Stimulated activated naive CD8-positive, alpha-beta T cell treated with anti-CD3 and anti-CD28 coated beads, Interleukin-15, amount 100 ng/mL, for 72 hours (primary cell): ENCODE measurements around the gene FAM234A.
"Not testable (repeated sequence)": the region's sequence is repeated elsewhere in the genome, so short reads cannot be mapped to it uniquely, and the experiment has no call there.

Experiments used
- ATAC-seq: fragments of 150-1000 bp; cut with Tn5 transposase; 2 replicates; pipeline ENCODE4 v1.10.0; 2021; ENCODE audit warnings: mild to moderate bottlenecking, moderate library complexity
- DNase-seq, 2 donors: peaks; one replicate each; pipeline ENCODE4 v3.0.0; 2021 to 2022
- H3K27ac Mint-ChIP-seq, 2 donors: one replicate each; pipeline ENCODE4 v1.8.0; 2022; ENCODE audit warnings: mild to moderate bottlenecking in 2 of 2, mixed read lengths in 2 of 2, moderate library complexity in 2 of 2
- H3K27me3 Mint-ChIP-seq: one replicate; pipeline ENCODE4 v1.8.0; 2022; ENCODE audit warnings: mixed read lengths
- H3K4me1 Mint-ChIP-seq: one replicate; pipeline ENCODE4 v1.8.0; 2022; ENCODE audit warnings: mild to moderate bottlenecking, mixed read lengths
- H3K4me3 Mint-ChIP-seq, 2 donors: one replicate each; pipeline ENCODE4 v1.8.0; 2022; ENCODE audit warnings: mild to moderate bottlenecking in 2 of 2, mixed read lengths in 2 of 2, moderate library complexity in 1 of 2
- H3K9me3 Mint-ChIP-seq, 2 donors: one replicate each; pipeline ENCODE4 v1.8.0; 2022; ENCODE audit warnings: mixed read lengths in 2 of 2

The FAM234A gene

GRCh38 chr16:234468-235305 lies at the start of gene FAM234A:
Gene FAM234A, plus strand, starts transcription at chr16:234821. Its CDS starts 19,593 bp downstream, at chr16:254414.
- Mint-ChIP-seq H3K4me3 (peak within 1 kb of the TSS; percentile 85 to 96), H3K4me1 (peaks cover 37% of the 10 kb centered on the region), H3K27me3 (no peaks in the 10 kb centered on the region), H3K27ac (peak within 1 kb of the TSS; percentile 95 to 98), H3K9me3 (no peaks in the 10 kb centered on the region)
- peak; percentile 96 to 97 for DNase-seq
- ATAC-seq, result peak; percentile 96

GRCh38 chr16:185213-185612 lies 49.4 kb upstream of the FAM234A start:
- H3K4me1 Mint-ChIP-seq, result peaks cover 10% of the 10 kb centered on the region
- no peak overlapping the region for H3K4me3 Mint-ChIP-seq
- DNase-seq, result no peak
- no peak overlapping the region for H3K27ac Mint-ChIP-seq
- ATAC-seq, result no peak
- H3K27me3 Mint-ChIP-seq, result no peaks in the 10 kb centered on the region
- H3K9me3 Mint-ChIP-seq, result no peaks in the 10 kb centered on the region

GRCh38 chr16:185691-186090 lies 48.9 kb upstream of the FAM234A start:
- Mint-ChIP-seq H3K4me1 (peaks cover 10% of the 10 kb centered on the region), H3K27ac (peak overlapping the region in 1 of 2 donors; percentile 71), H3K9me3 (no peaks in the 10 kb centered on the region), H3K27me3 (no peaks in the 10 kb centered on the region), H3K4me3 (no peak overlapping the region)
- ATAC-seq (no peak), DNase-seq (no peak)

GRCh38 chr16:187330-187729 lies 47.3 kb upstream of the FAM234A start:
- Mint-ChIP-seq H3K27ac (peak overlapping the region in 1 of 2 donors; percentile 71), H3K4me1 (peaks cover 15% of the 10 kb centered on the region), H3K9me3 (no peaks in the 10 kb centered on the region), H3K4me3 (no peak overlapping the region), H3K27me3 (no peaks in the 10 kb centered on the region)
- DNase-seq, result no peak
- ATAC-seq, result no peak

- Mint-ChIP-seq H3K9me3 (no peaks in the 10 kb centered on the region), H3K27ac (no peak overlapping the region), H3K4me3 (no peak overlapping the region), H3K4me1 (peaks cover 15% of the 10 kb centered on the region), H3K27me3 (no peaks in the 10 kb centered on the region)
- ATAC-seq (peak; percentile 76), DNase-seq (no peak)
Observed at GRCh38 chr16:188674-189073, 45.9 kb upstream of the FAM234A start.

GRCh38 chr16:189604-190186 lies 44.9 kb upstream of the FAM234A start:
- no peaks in the 10 kb centered on the region for H3K27me3 Mint-ChIP-seq
- H3K4me3 Mint-ChIP-seq, result no peak overlapping the region
- DNase-seq (no peak), ATAC-seq (no peak)
- H3K9me3 Mint-ChIP-seq, result no peaks in the 10 kb centered on the region
- no peak overlapping the region for H3K27ac Mint-ChIP-seq
- peaks cover 15% of the 10 kb centered on the region for H3K4me1 Mint-ChIP-seq

- peak overlapping the region in 1 of 2 donors; percentile 35 for H3K27ac Mint-ChIP-seq
Observed at GRCh38 chr16:191831-192230, 42.8 kb upstream of the FAM234A start.

GRCh38 chr16:192686-193085 lies 41.9 kb upstream of the FAM234A start:
- H3K27ac Mint-ChIP-seq, result peak overlapping the region in 1 of 2 donors; percentile 56
- ATAC-seq, result no peak
- H3K4me1 Mint-ChIP-seq, result peaks cover 15% of the 10 kb centered on the region
- H3K27me3 Mint-ChIP-seq, result no peaks in the 10 kb centered on the region
- no peaks in the 10 kb centered on the region for H3K9me3 Mint-ChIP-seq
- DNase-seq, result no peak
- no peak overlapping the region for H3K4me3 Mint-ChIP-seq

More at GRCh38 chr16:191831-192230, 42.8 kb upstream of the FAM234A start:
- Mint-ChIP-seq H3K4me1 (peaks cover 15% of the 10 kb centered on the region), H3K27me3 (no peaks in the 10 kb centered on the region), H3K9me3 (no peaks in the 10 kb centered on the region), H3K4me3 (no peak overlapping the region)
- DNase-seq (no peak), ATAC-seq (no peak)

GRCh38 chr16:193441-193840 lies 41.2 kb upstream of the FAM234A start:
- DNase-seq, result no peak
- Mint-ChIP-seq H3K27ac (no peak overlapping the region), H3K27me3 (no peaks in the 10 kb centered on the region), H3K4me3 (no peak overlapping the region), H3K4me1 (peaks cover 15% of the 10 kb centered on the region), H3K9me3 (no peaks in the 10 kb centered on the region)
- ATAC-seq, result no peak

- Mint-ChIP-seq H3K9me3 (no peaks in the 10 kb centered on the region), H3K27ac (no peak overlapping the region), H3K27me3 (no peaks in the 10 kb centered on the region), H3K4me1 (peaks cover 5% of the 10 kb centered on the region), H3K4me3 (no peak overlapping the region)
- no peak for DNase-seq
- no peak for ATAC-seq
Observed at GRCh38 chr16:194516-194915, 40.1 kb upstream of the FAM234A start.

GRCh38 chr16:200388-200787 lies 34.2 kb upstream of the FAM234A start:
- H3K9me3 Mint-ChIP-seq, result no peaks in the 10 kb centered on the region
- H3K4me3 Mint-ChIP-seq, result no peak overlapping the region
- H3K4me1 Mint-ChIP-seq, result no peaks in the 10 kb centered on the region
- DNase-seq, result no peak
- H3K27ac Mint-ChIP-seq, result no peak overlapping the region
- ATAC-seq, result no peak
- no peaks in the 10 kb centered on the region for H3K27me3 Mint-ChIP-seq

GRCh38 chr16:203246-203645 lies 31.4 kb upstream of the FAM234A start:
- Mint-ChIP-seq H3K4me1 (peaks cover 9% of the 10 kb centered on the region), H3K27ac (no peak overlapping the region), H3K9me3 (no peaks in the 10 kb centered on the region), H3K4me3 (no peak overlapping the region), H3K27me3 (no peaks in the 10 kb centered on the region)
- ATAC-seq (no peak), DNase-seq (no peak)

- not testable (repeated sequence) for H3K27ac Mint-ChIP-seq, ATAC-seq, H3K27me3 Mint-ChIP-seq, H3K4me3 Mint-ChIP-seq, H3K4me1 Mint-ChIP-seq, H3K9me3 Mint-ChIP-seq, DNase-seq
Observed at GRCh38 chr16:204046-204445, 30.6 kb upstream of the FAM234A start.

GRCh38 chr16:209359-209758 lies 25.3 kb upstream of the FAM234A start:
- ATAC-seq, H3K27ac Mint-ChIP-seq, H3K27me3 Mint-ChIP-seq, H3K9me3 Mint-ChIP-seq, DNase-seq, H3K4me1 Mint-ChIP-seq, H3K4me3 Mint-ChIP-seq: not testable (repeated sequence)

- H3K9me3 Mint-ChIP-seq, H3K4me3 Mint-ChIP-seq, ATAC-seq, H3K4me1 Mint-ChIP-seq, DNase-seq, H3K27me3 Mint-ChIP-seq: not testable (repeated sequence)
- H3K27ac Mint-ChIP-seq, result peak overlapping the region; percentile 14 to 88
Observed at GRCh38 chr16:211631-212180, 22.9 kb upstream of the FAM234A start.

- ATAC-seq, result no peak
- H3K27me3 Mint-ChIP-seq, result no peaks in the 10 kb centered on the region
- no peak for DNase-seq
- peak overlapping the region in 1 of 2 donors; percentile 59 for H3K27ac Mint-ChIP-seq
- H3K4me1 Mint-ChIP-seq, result no peaks in the 10 kb centered on the region
- no peak overlapping the region for H3K4me3 Mint-ChIP-seq
- no peaks in the 10 kb centered on the region for H3K9me3 Mint-ChIP-seq
Observed at GRCh38 chr16:212999-213398, 21.6 kb upstream of the FAM234A start.
